ENCODE measurements around the gene SLC8A2. TPM values are rescaled to one million over a fixed set of nuclear protein-coding genes. Genes with fewer than 3 reads are reported as not detected.

SLC8A2 gene
- total RNA-seq, 5 donors from 2014 or later (not counting 1 experiment from before 2014, with no cell fraction given) = not detected

DNA sequence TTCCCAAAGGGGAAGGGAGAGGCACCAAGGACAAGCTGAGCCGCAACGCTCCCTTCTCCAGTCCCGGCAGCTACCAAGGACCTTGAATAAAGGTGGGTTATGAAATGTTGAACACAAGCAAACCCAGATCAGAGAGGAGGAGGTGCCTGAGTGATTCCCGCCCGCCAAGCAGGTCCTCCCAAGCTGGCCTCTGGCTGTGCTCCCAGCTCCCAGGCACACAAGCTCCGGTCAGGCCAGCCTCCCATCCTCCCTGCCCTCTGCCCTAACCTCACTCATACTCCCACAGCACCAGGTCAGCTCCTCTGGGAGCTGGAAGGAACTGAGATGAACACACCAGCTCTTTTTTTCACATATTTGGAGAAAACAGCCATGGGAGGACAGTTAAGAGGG is 39.4 kb upstream of the SLC8A2 start:
- Mint-ChIP-seq H3K27ac (no peak overlapping the region), H3K27me3 (no peaks in the 10 kb centered on the region), H3K36me3 (peaks cover 3% of the 10 kb centered on the region), H3K4me1 (peaks cover 69% of the 10 kb centered on the region in 3 donors), H3K4me3 (peak overlapping the region in 1 of 3 donors; percentile 15), H3K9me3 (no peaks in the 10 kb centered on the region)
- no peak overlapping the region for H3K27ac ChIP-seq (ENCODE audit: low read length)
- H3K27me3 ChIP-seq (replicated peaks in 1 of 2; ENCODE audit: control insufficient read depth in 2 of 2, extremely low read depth in 1 of 2, insufficient read depth in 2 of 2, low read length in 1 of 2) = no peaks in the 10 kb centered on the region
- H3K9me3 ChIP-seq = no peaks in the 10 kb centered on the region
- H3K4me3 ChIP-seq (ENCODE audit: control insufficient read depth in 1 of 2, extremely low read depth in 1 of 2, low read length in 1 of 2) = no peak overlapping the region
- POLR2A ChIA-PET = no interaction called here
- DNase-seq (no peak), ATAC-seq (replicated peaks in 1 of 4) (no peak)
- CTCF ChIA-PET = interaction anchor here in 1 of 2 donors (1.1 kb wide), 1 partner anchor 75 kb away, joined by 3 read pairs; no protein-coding TSS in a partner anchor
- WGBS (ENCODE audit: insufficient coverage) = 100% methylated on average over 2 of the region's 6 CpGs
- peaks cover 7 to 18% of the 10 kb centered on the region in 2 donors for H3K36me3 ChIP-seq (ENCODE audit: control insufficient read depth in 2 of 2, extremely low read depth in 1 of 2, insufficient read depth in 1 of 2, low read length in 1 of 2)
- H3K4me1 ChIP-seq (ENCODE audit: control insufficient read depth in 1 of 2, extremely low read depth in 1 of 2, insufficient read depth in 2 of 2, low read length in 2 of 2) = peaks cover 19 to 74% of the 10 kb centered on the region in 2 experiments

DNA sequence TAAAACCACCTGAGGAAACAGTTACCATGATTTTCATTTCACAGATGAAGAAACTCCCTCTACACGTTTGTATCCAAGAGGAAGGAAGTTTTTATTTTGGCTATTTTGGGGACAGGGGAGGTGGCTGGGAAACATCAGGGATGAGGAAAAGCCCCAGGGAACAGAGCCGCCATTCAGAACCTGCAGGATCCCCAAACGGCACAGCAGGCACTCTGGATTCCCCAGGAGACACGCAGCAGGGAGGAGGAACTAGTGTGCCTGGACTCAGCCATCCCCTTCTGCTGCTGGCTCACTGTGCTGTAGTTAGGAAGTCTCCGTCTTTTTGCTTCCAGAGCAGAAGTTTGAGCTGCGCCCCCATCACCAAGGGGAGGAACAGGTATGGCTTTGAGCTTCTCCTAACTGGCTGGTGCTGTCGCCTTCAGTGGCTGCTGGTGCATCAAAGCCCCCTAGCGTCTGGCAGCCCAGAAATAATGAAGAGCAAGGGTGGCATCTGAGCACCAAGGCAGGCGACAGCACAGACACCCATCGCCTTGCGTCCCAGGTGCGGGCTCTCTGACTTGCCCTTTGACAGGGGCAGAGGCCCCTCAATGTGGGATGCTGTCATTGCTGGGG is 38.9 kb upstream of the SLC8A2 start:
- Mint-ChIP-seq H3K27ac (no peak overlapping the region), H3K27me3 (no peaks in the 10 kb centered on the region), H3K4me1 (peaks cover 64% of the 10 kb centered on the region in 3 donors), H3K4me3 (peak overlapping the region in 1 of 3 donors; percentile 15), H3K9me3 (no peaks in the 10 kb centered on the region), H3K36me3 (peaks cover 3% of the 10 kb centered on the region)
- H3K27me3 ChIP-seq (replicated peaks in 1 of 2; ENCODE audit: control insufficient read depth in 2 of 2, extremely low read depth in 1 of 2, insufficient read depth in 2 of 2, low read length in 1 of 2) = no peaks in the 10 kb centered on the region
- H3K27ac ChIP-seq (ENCODE audit: low read length) = no peak overlapping the region
- H3K4me3 ChIP-seq (ENCODE audit: control insufficient read depth in 1 of 2, extremely low read depth in 1 of 2, low read length in 1 of 2) = no peak overlapping the region
- 91% methylated on average over 10 of the region's 12 CpGs for WGBS (ENCODE audit: insufficient coverage)
- peaks cover 15 to 69% of the 10 kb centered on the region in 2 experiments for H3K4me1 ChIP-seq (ENCODE audit: control insufficient read depth in 1 of 2, extremely low read depth in 1 of 2, insufficient read depth in 2 of 2, low read length in 2 of 2)
- ChIA-PET POLR2A (interaction anchor here in 1 of 2 donors (0.6 kb wide), 1 partner anchor 22 kb away, joined by 3 read pairs; no protein-coding TSS in a partner anchor), CTCF (interaction anchor here (0.5 to 1.1 kb wide), 2 partner anchors 74 to 379 kb away, joined by 3 read pairs; no protein-coding TSS in a partner anchor)
- H3K9me3 ChIP-seq = no peaks in the 10 kb centered on the region
- H3K36me3 ChIP-seq (ENCODE audit: control insufficient read depth in 2 of 2, extremely low read depth in 1 of 2, insufficient read depth in 1 of 2, low read length in 1 of 2) = peaks cover 7 to 19% of the 10 kb centered on the region in 2 donors
- no peak for DNase-seq
- ATAC-seq (replicated peaks in 1 of 4) = no peak

DNA sequence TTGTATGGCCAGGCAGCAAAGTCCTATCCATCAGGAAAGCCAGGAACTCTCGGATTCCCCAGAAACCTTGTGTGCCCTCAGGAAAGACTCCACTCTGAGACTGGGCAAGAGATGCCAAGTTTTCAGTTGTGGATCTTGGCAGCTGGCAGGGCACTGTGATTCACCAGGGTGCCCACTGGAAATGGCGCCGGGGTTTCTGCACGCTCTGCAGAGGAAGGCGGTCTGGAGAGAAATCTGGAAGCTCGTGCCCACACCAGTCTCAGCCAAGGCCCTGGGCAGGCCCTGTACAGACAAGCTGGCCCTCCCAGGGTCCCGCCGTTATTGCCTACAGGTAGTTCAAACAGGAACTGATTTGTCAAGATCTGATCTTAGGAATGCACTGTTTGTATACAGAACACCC is 38.3 kb upstream of the SLC8A2 start:
- Mint-ChIP-seq H3K27ac (no peak overlapping the region), H3K4me3 (peak overlapping the region in 1 of 3 donors; percentile 15), H3K36me3 (peaks cover 3% of the 10 kb centered on the region), H3K9me3 (no peaks in the 10 kb centered on the region), H3K27me3 (no peaks in the 10 kb centered on the region), H3K4me1 (peaks cover 57 to 62% (median 59%) of the 10 kb centered on the region in 3 donors)
- H3K36me3 ChIP-seq (ENCODE audit: control insufficient read depth in 2 of 2, extremely low read depth in 1 of 2, insufficient read depth in 1 of 2, low read length in 1 of 2) = peaks cover 7 to 19% of the 10 kb centered on the region in 2 donors
- no peak overlapping the region for H3K27ac ChIP-seq (ENCODE audit: low read length)
- 85% methylated on average over 8 of the region's 8 CpGs for WGBS (ENCODE audit: insufficient coverage)
- H3K4me1 ChIP-seq (ENCODE audit: control insufficient read depth in 1 of 2, extremely low read depth in 1 of 2, insufficient read depth in 2 of 2, low read length in 2 of 2) = peaks cover 15 to 67% of the 10 kb centered on the region in 2 experiments
- ChIA-PET CTCF (interaction anchor here in 1 of 2 donors (0.5 kb wide), 1 partner anchor 380 kb away, joined by 3 read pairs; no protein-coding TSS in a partner anchor), POLR2A (interaction anchor here in 1 of 2 donors (0.6 kb wide), 1 partner anchor 23 kb away, joined by 3 read pairs; no protein-coding TSS in a partner anchor)
- H3K9me3 ChIP-seq = no peaks in the 10 kb centered on the region
- no peaks in the 10 kb centered on the region for H3K27me3 ChIP-seq (replicated peaks in 1 of 2; ENCODE audit: control insufficient read depth in 2 of 2, extremely low read depth in 1 of 2, insufficient read depth in 2 of 2, low read length in 1 of 2)
- ATAC-seq (replicated peaks in 1 of 4) (no peak), DNase-seq (no peak)
- no peak overlapping the region for H3K4me3 ChIP-seq (ENCODE audit: control insufficient read depth in 1 of 2, extremely low read depth in 1 of 2, low read length in 1 of 2)

DNA sequence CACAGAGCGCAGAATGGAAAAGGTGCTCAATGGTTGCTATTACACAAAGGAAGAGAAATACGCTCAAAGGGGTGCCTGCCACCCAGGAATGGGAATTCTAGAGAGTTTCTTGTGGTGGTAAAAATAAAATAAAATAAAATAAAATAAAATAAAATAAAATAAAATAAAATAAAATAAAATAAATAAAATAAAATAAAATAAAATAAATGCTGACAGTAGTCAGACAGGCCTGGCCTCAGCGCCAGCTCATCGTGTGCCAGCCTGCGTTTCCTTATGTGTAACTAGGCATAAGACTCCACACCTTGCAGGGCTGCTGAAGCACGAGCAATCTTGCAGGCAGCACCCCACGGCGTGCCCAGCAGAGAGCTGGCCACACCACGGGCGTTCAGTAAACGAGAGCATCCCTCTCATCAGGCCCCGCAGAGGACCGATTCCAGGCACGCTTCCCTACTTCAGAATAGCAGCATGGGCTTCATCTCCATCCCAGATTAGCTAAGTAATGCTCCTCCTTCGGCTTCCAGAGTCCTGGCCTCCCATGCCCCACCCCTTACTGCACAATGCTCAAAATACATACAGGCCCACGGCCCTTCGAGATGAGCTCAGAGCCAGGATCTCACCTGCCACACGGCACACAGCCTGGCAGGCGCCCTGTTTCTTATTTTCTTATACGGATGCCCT is 37.6 kb upstream of the SLC8A2 start:
- Mint-ChIP-seq H3K4me3 (no peak overlapping the region), H3K9me3 (no peaks in the 10 kb centered on the region), H3K4me1 (peaks cover 50 to 60% (median 52%) of the 10 kb centered on the region in 3 donors), H3K36me3 (peaks cover 3% of the 10 kb centered on the region), H3K27me3 (no peaks in the 10 kb centered on the region), H3K27ac (no peak overlapping the region)
- ChIA-PET POLR2A (no interaction called here), CTCF (no interaction called here)
- Histone ChIP-seq H3K4me3 (ENCODE audit: control insufficient read depth in 1 of 2, extremely low read depth in 1 of 2, low read length in 1 of 2) (no peak overlapping the region), H3K9me3 (no peaks in the 10 kb centered on the region), H3K4me1 (ENCODE audit: control insufficient read depth in 1 of 2, extremely low read depth in 1 of 2, insufficient read depth in 2 of 2, low read length in 2 of 2) (peaks cover 15 to 64% of the 10 kb centered on the region in 2 experiments), H3K27me3 (replicated peaks in 1 of 2; ENCODE audit: control insufficient read depth in 2 of 2, extremely low read depth in 1 of 2, insufficient read depth in 2 of 2, low read length in 1 of 2) (no peaks in the 10 kb centered on the region), H3K36me3 (ENCODE audit: control insufficient read depth in 2 of 2, extremely low read depth in 1 of 2, insufficient read depth in 1 of 2, low read length in 1 of 2) (peaks cover 7 to 19% of the 10 kb centered on the region in 2 donors), H3K27ac (ENCODE audit: low read length) (no peak overlapping the region)
- DNase-seq (no peak), ATAC-seq (replicated peaks in 1 of 4) (no peak)
- WGBS (ENCODE audit: insufficient coverage) = 90% methylated on average over 18 of the region's 20 CpGs

DNA sequence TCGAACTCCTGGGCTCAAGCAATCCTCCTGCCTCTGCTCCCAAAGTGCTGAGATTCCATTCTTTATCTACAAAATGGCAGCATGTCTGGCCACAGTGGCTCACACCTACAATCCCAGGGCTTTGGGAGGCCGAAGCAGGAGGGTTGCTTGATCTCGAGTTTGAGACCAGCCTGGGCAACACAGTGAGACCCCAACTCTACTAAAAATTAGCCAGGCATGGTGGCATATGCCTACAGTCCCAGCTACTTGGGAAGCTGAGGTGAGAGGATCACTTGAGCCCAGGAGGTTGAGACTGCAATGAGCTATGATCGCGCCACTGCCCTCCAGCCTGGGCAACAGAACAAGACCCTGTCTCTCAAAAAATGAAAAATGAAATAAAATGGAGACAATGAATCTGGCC is 37.0 kb upstream of the SLC8A2 start:
- Histone ChIP-seq H3K4me3 (ENCODE audit: control insufficient read depth in 1 of 2, extremely low read depth in 1 of 2, low read length in 1 of 2) (no peak overlapping the region), H3K9me3 (no peaks in the 10 kb centered on the region), H3K27me3 (replicated peaks in 1 of 2; ENCODE audit: control insufficient read depth in 2 of 2, extremely low read depth in 1 of 2, insufficient read depth in 2 of 2, low read length in 1 of 2) (no peaks in the 10 kb centered on the region), H3K27ac (ENCODE audit: low read length) (no peak overlapping the region), H3K36me3 (ENCODE audit: control insufficient read depth in 2 of 2, extremely low read depth in 1 of 2, insufficient read depth in 1 of 2, low read length in 1 of 2) (peaks cover 7 to 23% of the 10 kb centered on the region in 2 donors), H3K4me1 (ENCODE audit: control insufficient read depth in 1 of 2, extremely low read depth in 1 of 2, insufficient read depth in 2 of 2, low read length in 2 of 2) (peaks cover 15 to 58% of the 10 kb centered on the region in 2 experiments)
- Mint-ChIP-seq H3K27ac (no peak overlapping the region), H3K9me3 (no peaks in the 10 kb centered on the region), H3K27me3 (no peaks in the 10 kb centered on the region), H3K4me1 (peaks cover 45 to 58% (median 47%) of the 10 kb centered on the region in 3 donors), H3K36me3 (peaks cover 3% of the 10 kb centered on the region), H3K4me3 (no peak overlapping the region)
- DNase-seq (no peak), ATAC-seq (replicated peaks in 1 of 4) (no peak)
- ChIA-PET CTCF (no interaction called here), POLR2A (no interaction called here)
- 100% methylated on average over 2 of the region's 5 CpGs for WGBS (ENCODE audit: insufficient coverage)

DNA sequence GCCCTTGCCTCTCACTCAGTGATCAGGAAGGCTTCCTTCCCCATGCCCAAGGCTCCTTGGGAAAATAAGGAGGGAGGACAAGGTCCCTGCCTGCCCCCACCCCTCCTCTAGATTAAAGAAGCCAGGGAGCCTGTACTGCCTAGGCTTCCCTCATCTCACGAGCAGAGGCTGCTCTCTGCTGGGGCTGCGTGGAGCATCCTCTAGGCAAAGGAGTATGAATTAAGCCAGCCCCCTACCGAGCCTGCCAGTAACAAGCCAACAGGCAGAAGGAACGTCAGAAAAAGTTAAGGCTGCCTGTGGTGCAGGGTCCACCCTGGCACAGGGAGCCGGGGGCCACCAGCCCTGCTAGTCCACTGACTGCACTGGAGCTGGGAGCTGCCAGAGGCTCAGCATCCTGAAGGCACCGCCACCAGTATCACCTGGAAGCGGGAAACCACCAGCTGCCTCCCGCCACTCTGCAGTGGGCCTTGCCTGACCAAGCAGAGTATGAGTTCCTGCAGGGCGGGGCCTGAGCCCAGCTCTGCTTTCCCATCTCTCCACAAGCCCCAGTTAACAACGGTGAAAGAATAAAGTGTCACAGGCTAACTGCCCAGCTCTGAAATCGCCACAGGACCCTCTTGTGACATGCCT is 36.3 kb upstream of the SLC8A2 start:
- no peak overlapping the region for H3K27ac Mint-ChIP-seq
- POLR2A ChIA-PET = interaction anchor here in 1 of 2 donors (0.7 kb wide), 1 partner anchor 71 kb away, joined by 3 read pairs; no protein-coding TSS in a partner anchor
- peaks cover 38 to 51% (median 41%) of the 10 kb centered on the region in 3 donors for H3K4me1 Mint-ChIP-seq

More for the DNA sequence above, 36.3 kb upstream of the SLC8A2 start:
- Mint-ChIP-seq H3K9me3 (no peaks in the 10 kb centered on the region), H3K4me3 (no peak overlapping the region), H3K36me3 (peaks cover 8% of the 10 kb centered on the region), H3K27me3 (no peaks in the 10 kb centered on the region)
- H3K9me3 ChIP-seq = no peaks in the 10 kb centered on the region
- H3K4me3 ChIP-seq (ENCODE audit: control insufficient read depth in 1 of 2, extremely low read depth in 1 of 2, low read length in 1 of 2) = no peak overlapping the region
- peaks cover 10 to 52% of the 10 kb centered on the region in 2 experiments for H3K4me1 ChIP-seq (ENCODE audit: control insufficient read depth in 1 of 2, extremely low read depth in 1 of 2, insufficient read depth in 2 of 2, low read length in 2 of 2)
- CTCF ChIA-PET = interaction anchor here in 1 of 2 donors (0.5 kb wide), 1 partner anchor 669 kb away, joined by 3 read pairs; no protein-coding TSS in a partner anchor
- DNase-seq (no peak), ATAC-seq (replicated peaks in 1 of 4) (no peak)
- no peak overlapping the region for H3K27ac ChIP-seq (ENCODE audit: low read length)
- H3K36me3 ChIP-seq (ENCODE audit: control insufficient read depth in 2 of 2, extremely low read depth in 1 of 2, insufficient read depth in 1 of 2, low read length in 1 of 2) = peaks cover 7 to 30% of the 10 kb centered on the region in 2 donors
- whole genome bisulfite sequencing (ENCODE audit: insufficient coverage) = 92% methylated on average over 9 of the region's 11 CpGs
- H3K27me3 ChIP-seq (replicated peaks in 1 of 2; ENCODE audit: control insufficient read depth in 2 of 2, extremely low read depth in 1 of 2, insufficient read depth in 2 of 2, low read length in 1 of 2) = no peaks in the 10 kb centered on the region
